GM18526 (cell line): Measurements from ENCODE around the gene STK11IP.

Experiments
- POLR2A ChIP-seq: IDR thresholded peaks from 3 replicates; pipeline ENCODE4 v1.6.1; 2011; ENCODE audit not compliant: insufficient read length; ENCODE audit errors: extremely low read depth

STK11IP gene

GRCh38 chr2:219630770-219631405 is 33.2 kb downstream of the STK11IP start:
- TF ChIP-seq POLR2A: no peak

GRCh38 chr2:219631406-219631891 is 33.8 kb downstream of the STK11IP start:
- no peak for TF ChIP-seq POLR2A

- TF ChIP-seq POLR2A: no peak
These were observed 34.5 kb downstream of the STK11IP start for GRCh38 chr2:219631904-219632759.

DNA sequence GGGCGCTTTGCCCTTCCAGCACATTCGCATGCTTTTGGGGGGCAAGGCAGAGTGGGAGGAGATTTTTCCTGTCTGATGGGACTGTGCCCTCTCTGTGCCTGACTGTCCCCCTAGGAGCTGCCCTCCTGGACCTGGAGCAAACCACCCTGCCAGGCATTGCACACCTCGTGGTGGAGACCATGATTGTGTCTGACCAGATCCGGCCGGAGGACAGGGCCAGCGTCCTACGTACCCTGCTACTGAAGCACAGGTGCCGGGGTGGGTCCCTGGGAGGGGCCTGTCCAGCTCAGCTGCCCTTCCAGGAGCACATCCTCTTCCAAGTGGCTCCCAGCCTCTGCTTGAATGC is 35.1 kb downstream of the STK11IP start:
- TF ChIP-seq POLR2A: no peak

- TF ChIP-seq POLR2A: no peak
These were observed 35.8 kb downstream of the STK11IP start for GRCh38 chr2:219633276-219634065.

DNA sequence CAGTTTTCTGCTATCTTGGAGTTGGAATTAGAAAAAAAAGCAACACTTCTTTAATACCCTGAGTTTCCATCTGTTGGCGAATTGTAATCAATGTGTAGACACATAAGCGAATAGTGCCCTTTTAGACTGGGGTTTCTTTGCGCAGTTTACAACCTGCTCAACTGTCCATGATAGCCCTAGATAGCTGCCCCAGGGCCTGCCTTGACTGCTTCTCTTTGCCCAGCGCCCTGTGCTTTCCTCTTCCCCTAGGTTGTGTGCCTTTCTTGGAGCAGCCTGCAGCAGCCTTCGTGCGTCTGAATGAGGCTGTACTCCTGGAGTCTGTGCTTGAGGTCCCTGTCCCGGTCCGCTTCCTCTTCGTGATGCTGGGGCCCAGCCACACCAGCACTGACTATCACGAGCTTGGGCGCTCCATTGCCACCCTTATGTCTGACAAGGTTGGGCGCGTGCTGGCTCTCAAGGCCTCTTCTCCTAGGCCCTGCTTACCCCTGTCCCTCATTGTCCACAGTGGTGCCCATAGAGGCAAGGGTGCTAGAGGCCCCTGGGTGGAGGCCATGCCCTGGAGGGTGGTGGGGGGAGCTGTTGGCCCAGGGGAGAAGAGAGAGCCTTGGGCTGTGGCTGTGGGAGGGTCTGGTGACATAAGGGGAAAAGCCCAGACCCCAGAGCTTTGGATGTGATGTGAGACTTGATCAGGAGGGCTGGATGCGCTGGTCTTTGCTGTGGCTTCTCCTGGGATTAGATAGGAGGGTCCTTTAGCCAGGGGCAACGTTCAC is 36.7 kb downstream of the STK11IP start:
- TF ChIP-seq POLR2A: no peak

DNA sequence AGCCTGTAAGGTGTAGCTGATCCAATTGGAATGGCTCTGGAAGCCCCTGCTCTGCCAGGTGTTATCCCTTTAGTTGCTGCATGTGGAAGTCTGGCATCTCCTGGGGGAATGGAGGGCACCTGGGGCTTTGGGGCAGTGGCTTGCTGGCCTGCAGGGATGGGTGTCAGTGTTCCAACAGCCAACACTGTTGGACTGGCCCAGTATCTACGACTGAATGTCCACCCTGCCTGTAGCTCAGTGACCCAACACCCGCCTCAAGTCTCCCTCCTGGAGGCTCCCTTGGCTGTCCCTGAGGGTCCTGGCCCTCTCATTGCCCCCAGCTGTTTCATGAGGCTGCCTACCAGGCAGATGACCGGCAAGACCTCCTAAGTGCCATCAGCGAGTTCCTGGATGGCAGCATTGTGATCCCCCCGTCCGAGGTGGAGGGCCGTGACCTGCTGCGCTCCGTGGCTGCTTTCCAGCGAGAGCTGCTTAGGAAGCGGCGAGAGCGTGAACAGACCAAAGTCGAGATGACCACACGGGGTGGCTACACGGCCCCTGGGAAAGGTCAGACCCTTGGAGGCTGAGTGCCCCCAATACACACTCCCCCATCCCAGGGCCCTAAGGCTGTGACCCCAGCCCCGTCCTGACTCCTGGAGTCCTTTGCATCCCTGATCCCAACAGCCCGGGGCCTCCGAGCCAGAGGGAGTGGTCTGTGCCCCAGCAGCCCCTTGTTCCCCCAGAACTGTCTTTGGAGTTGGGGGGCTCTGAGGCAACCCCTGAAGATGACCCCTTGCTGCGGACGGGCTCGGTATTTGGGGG is 37.5 kb downstream of the STK11IP start:
- no peak for TF ChIP-seq POLR2A

DNA sequence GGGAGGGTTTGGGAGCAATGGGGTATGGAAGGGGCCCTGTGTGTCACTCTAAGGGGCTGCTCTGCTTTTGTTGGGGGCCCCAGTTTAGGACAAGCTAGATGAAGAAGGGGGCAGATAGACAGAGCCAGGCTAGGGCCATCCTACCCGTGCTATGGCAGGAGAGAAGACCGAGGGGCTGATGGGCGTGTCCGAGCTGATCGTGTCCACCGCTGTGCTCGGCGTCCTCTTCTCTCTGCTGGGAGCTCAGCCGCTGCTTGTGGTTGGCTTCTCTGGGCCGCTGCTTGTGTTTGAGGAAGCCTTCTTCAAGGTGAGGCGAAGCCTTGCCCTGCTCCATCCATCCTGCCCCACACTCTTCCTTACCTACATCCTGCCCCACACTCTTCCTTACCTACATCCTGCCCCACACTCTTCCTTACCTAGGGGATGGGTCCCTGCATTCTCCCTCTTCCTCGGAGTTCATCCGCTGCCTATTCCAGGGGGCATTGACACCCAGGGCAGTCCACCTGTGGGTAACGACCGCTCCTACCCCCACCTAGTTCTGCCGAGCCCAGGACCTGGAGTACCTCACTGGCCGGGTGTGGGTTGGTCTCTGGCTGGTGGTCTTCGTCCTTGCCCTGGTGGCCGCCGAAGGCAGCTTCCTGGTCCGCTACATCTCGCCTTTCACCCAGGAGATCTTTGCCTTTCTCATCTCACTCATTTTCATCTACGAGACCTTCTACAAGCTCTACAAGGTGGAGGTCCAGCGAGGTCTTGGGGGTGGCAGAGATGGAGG is 38.7 kb downstream of the STK11IP start:
- TF ChIP-seq POLR2A: no peak

DNA sequence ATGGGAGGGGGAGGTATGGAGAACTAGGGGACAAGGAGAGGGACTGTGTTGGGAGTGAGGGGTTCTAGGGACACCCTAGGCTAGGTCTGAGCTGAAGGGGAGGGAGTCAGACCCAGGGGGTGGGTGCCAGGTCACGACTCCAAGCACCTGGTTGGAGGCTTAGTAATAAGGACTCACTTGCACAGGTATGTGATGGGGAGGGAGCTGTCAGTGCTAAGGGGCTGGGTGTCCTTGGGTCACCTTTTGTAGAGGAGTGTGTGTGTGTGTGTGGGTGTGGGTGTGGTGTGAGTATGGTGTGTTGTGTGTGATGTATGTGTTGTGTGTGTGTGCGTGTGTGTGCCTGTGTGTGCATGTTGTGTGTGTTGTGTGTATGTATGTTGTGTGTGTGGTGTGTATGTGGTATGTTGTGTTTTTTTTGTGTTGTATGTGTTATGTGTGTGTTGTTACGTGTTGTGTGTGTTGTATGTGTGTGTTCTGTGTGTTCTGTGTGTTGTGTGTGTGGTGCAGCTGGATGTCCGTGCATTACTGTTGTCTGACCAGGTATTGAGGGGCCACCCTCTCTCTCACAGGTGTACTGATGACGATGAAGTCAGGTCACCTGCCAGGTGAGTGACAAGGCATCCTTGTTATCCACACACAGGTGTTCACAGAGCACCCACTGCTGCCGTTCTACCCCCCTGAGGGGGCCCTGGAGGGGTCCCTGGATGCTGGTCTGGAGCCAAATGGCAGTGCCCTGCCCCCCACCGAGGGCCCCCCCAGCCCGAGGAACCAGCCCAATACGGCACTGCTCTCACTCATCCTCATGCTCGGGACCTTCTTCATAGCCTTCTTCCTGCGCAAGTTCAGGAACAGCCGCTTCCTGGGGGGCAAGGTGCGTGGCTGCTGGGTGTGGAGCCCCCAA is 39.5 kb downstream of the STK11IP start:
- no peak for TF ChIP-seq POLR2A

DNA sequence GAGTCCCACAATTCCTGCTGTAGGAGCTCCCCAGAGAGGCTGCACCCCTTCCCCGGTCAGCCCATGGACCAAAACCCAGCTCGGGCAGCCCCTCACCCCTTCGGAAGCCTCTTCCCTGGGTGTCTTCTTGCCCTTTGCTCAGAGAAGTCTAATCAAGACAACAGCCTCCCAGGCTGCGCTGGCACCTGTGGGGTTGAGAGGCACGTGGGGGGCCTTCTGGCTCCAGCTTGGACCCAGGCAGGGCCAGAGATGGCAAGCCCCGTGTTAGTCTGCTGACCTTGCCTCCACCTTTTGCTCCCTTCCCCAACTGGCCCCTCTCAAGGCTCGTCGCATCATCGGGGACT is 40.2 kb downstream of the STK11IP start:
- TF ChIP-seq POLR2A: no peak

- TF ChIP-seq POLR2A: no peak
These were observed 40.7 kb downstream of the STK11IP start for GRCh38 chr2:219638217-219638947.
